ENCODE measurements around the gene ATG2B. TPM values are rescaled to one million over a fixed set of nuclear protein-coding genes. Genes with fewer than 3 reads are reported as not detected.

The ATG2B gene
- total RNA-seq, 2 experiments from 2014 or later: 16.3 to 17.4 TPM

GRCh38 chr14:96272777-96273473 lies 90.2 kb downstream of the ATG2B start:
- Mint-ChIP-seq H3K36me3 (ENCODE audit: low read depth) (no peaks in the 10 kb centered on the region), H3K27ac (no peak overlapping the region), H3K27me3 (no peaks in the 10 kb centered on the region), H3K4me3 (no peak overlapping the region), H3K9me3 (peaks cover 2% of the 10 kb centered on the region), H3K4me1 (no peaks in the 10 kb centered on the region)
- ChIA-PET CTCF (interaction anchor here (0.6 to 1.6 kb wide), 4 partner anchors 9 to 145 kb away, joined by 3 to 5 read pairs (median 4); no protein-coding TSS in a partner anchor), POLR2A (no interaction called here)
- DNase-seq: no peak

GRCh38 chr14:96271421-96271762 lies 91.7 kb downstream of the ATG2B start:
- no peak overlapping the region for H3K4me3 Mint-ChIP-seq
- no peaks in the 10 kb centered on the region for H3K9me3 Mint-ChIP-seq
- no peaks in the 10 kb centered on the region for H3K4me1 Mint-ChIP-seq
- H3K27me3 Mint-ChIP-seq: no peaks in the 10 kb centered on the region
- POLR2A ChIA-PET: no interaction called here
- H3K27ac Mint-ChIP-seq: no peak overlapping the region
- DNase-seq: no peak
- no peaks in the 10 kb centered on the region for H3K36me3 Mint-ChIP-seq (ENCODE audit: low read depth)
- CTCF ChIA-PET: interaction anchor here (0.8 kb wide), 1 partner anchor 171 kb away, joined by 3 read pairs; no protein-coding TSS in a partner anchor

GRCh38 chr14:96270565-96271420 lies 92.3 kb downstream of the ATG2B start:
- no peak overlapping the region for H3K4me3 Mint-ChIP-seq
- no peaks in the 10 kb centered on the region for H3K36me3 Mint-ChIP-seq (ENCODE audit: low read depth)
- CTCF ChIA-PET: interaction anchor here (0.8 kb wide), 1 partner anchor 170 kb away, joined by 3 read pairs; no protein-coding TSS in a partner anchor
- no peaks in the 10 kb centered on the region for H3K9me3 Mint-ChIP-seq
- POLR2A ChIA-PET: no interaction called here
- no peak for DNase-seq
- no peak overlapping the region for H3K27ac Mint-ChIP-seq
- no peaks in the 10 kb centered on the region for H3K4me1 Mint-ChIP-seq
- no peaks in the 10 kb centered on the region for H3K27me3 Mint-ChIP-seq

GRCh38 chr14:96269359-96269710 lies 93.8 kb downstream of the ATG2B start:
- CTCF ChIA-PET: no interaction called here
- H3K27ac Mint-ChIP-seq: no peak overlapping the region
- no peaks in the 10 kb centered on the region for H3K4me1 Mint-ChIP-seq
- no peaks in the 10 kb centered on the region for H3K9me3 Mint-ChIP-seq
- no peaks in the 10 kb centered on the region for H3K36me3 Mint-ChIP-seq (ENCODE audit: low read depth)
- H3K4me3 Mint-ChIP-seq: no peak overlapping the region
- POLR2A ChIA-PET: no interaction called here
- H3K27me3 Mint-ChIP-seq: no peaks in the 10 kb centered on the region
- no peak for DNase-seq

- Mint-ChIP-seq H3K36me3 (ENCODE audit: low read depth) (no peaks in the 10 kb centered on the region), H3K27ac (no peak overlapping the region), H3K9me3 (no peaks in the 10 kb centered on the region), H3K4me3 (no peak overlapping the region), H3K4me1 (no peaks in the 10 kb centered on the region), H3K27me3 (no peaks in the 10 kb centered on the region)
- ChIA-PET POLR2A (no interaction called here), CTCF (no interaction called here)
- no peak for DNase-seq
These were observed 94.4 kb downstream of the ATG2B start for GRCh38 chr14:96268431-96269358.

- CTCF ChIA-PET: no interaction called here
- Mint-ChIP-seq H3K27me3 (no peaks in the 10 kb centered on the region), H3K4me1 (no peaks in the 10 kb centered on the region), H3K27ac (no peak overlapping the region), H3K9me3 (no peaks in the 10 kb centered on the region), H3K36me3 (ENCODE audit: low read depth) (no peaks in the 10 kb centered on the region), H3K4me3 (no peak overlapping the region)
- DNase-seq: no peak
- POLR2A ChIA-PET: no interaction called here
These were observed 95.2 kb downstream of the ATG2B start for GRCh38 chr14:96267916-96268315.

- ChIA-PET POLR2A (no interaction called here), CTCF (no interaction called here)
- no peak for DNase-seq
- H3K4me1 Mint-ChIP-seq: no peaks in the 10 kb centered on the region
- no peaks in the 10 kb centered on the region for H3K27me3 Mint-ChIP-seq
- no peaks in the 10 kb centered on the region for H3K9me3 Mint-ChIP-seq
- H3K36me3 Mint-ChIP-seq (ENCODE audit: low read depth): no peaks in the 10 kb centered on the region
- H3K4me3 Mint-ChIP-seq: no peak overlapping the region
- H3K27ac Mint-ChIP-seq: no peak overlapping the region
These were observed 95.8 kb downstream of the ATG2B start for GRCh38 chr14:96267336-96267735.

GRCh38 chr14:96265383-96266095 lies 97.6 kb downstream of the ATG2B start:
- H3K9me3 Mint-ChIP-seq: no peaks in the 10 kb centered on the region
- no peak overlapping the region for H3K4me3 Mint-ChIP-seq
- H3K36me3 Mint-ChIP-seq (ENCODE audit: low read depth): no peaks in the 10 kb centered on the region
- H3K4me1 Mint-ChIP-seq: no peaks in the 10 kb centered on the region
- DNase-seq: no peak
- H3K27me3 Mint-ChIP-seq: peaks cover 6% of the 10 kb centered on the region
- ChIA-PET POLR2A (no interaction called here), CTCF (no interaction called here)
- no peak overlapping the region for H3K27ac Mint-ChIP-seq

- H3K36me3 Mint-ChIP-seq (ENCODE audit: low read depth): no peaks in the 10 kb centered on the region
- H3K4me1 Mint-ChIP-seq: no peaks in the 10 kb centered on the region
- ChIA-PET POLR2A (no interaction called here), CTCF (no interaction called here)
- DNase-seq: no peak
- H3K9me3 Mint-ChIP-seq: no peaks in the 10 kb centered on the region
- peaks cover 7% of the 10 kb centered on the region for H3K27me3 Mint-ChIP-seq
- H3K4me3 Mint-ChIP-seq: no peak overlapping the region
- no peak overlapping the region for H3K27ac Mint-ChIP-seq
These were observed 98.3 kb downstream of the ATG2B start for GRCh38 chr14:96264853-96265252.

GRCh38 chr14:96264200-96264553 lies 99.0 kb downstream of the ATG2B start:
- ChIA-PET CTCF (no interaction called here), POLR2A (no interaction called here)
- no peak overlapping the region for H3K4me3 Mint-ChIP-seq

GRCh38 chr14:96263347-96264199 lies 99.6 kb downstream of the ATG2B start:
- Mint-ChIP-seq H3K27me3 (peaks cover 7% of the 10 kb centered on the region), H3K4me3 (no peak overlapping the region), H3K9me3 (no peaks in the 10 kb centered on the region), H3K36me3 (ENCODE audit: low read depth) (no peaks in the 10 kb centered on the region), H3K27ac (no peak overlapping the region), H3K4me1 (no peaks in the 10 kb centered on the region)
- ChIA-PET POLR2A (no interaction called here), CTCF (no interaction called here)
- DNase-seq: no peak

More at GRCh38 chr14:96264200-96264553, 99.0 kb downstream of the ATG2B start:
- H3K27me3 Mint-ChIP-seq: peaks cover 7% of the 10 kb centered on the region
- no peaks in the 10 kb centered on the region for H3K36me3 Mint-ChIP-seq (ENCODE audit: low read depth)
- H3K9me3 Mint-ChIP-seq: no peaks in the 10 kb centered on the region
- DNase-seq: no peak
- H3K4me1 Mint-ChIP-seq: no peaks in the 10 kb centered on the region
- no peak overlapping the region for H3K27ac Mint-ChIP-seq

Measured in activated CD4-positive, alpha-beta memory T cell treated with anti-CD3 and anti-CD28 coated beads, Interleukin-2, amount 10 ng/mL, durations not matched to agents 7 days and 5 days (primary cell).